Measurements from ENCODE around the gene FAM241A.
"Not testable (repeated sequence)": the region's sequence is repeated elsewhere in the genome, so short reads cannot be mapped to it uniquely, and the experiment has no call there.

Gene FAM241A

DNA sequence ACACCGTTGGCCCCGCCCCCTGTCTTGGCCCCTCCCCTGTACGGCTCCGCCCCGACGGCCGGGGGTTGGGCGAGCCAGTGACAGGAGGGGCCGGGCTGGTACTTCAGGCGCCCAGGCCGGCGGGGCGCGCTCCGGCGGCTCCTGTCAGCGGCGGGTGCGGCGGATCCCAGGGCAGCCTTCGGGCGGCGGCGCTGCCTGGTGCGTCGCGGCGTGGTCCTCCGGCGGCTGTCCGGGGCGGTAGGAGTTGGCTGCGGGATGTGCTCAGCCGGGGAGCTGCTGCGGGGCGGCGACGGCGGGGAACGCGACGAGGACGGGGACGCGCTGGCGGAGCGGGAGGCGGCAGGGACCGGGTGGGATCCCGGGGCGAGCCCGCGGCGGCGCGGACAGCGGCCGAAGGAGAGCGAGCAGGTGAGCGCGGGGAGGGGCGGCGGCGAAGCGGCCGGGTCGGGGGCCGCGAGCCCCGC, at the start of gene FAM241A:
FAM241A (plus strand) TSS at position 129 of the 464 bp plus-strand sequence; CDS start at position 256, 127 bp downstream.
- H3K9me3 Mint-ChIP-seq = no peaks in the 10 kb centered on the region
- H3K4me3 Mint-ChIP-seq = peak within 1 kb of the TSS; percentile 82
- CTCF ChIA-PET = interaction anchor here (1.0 kb wide), 1 partner anchor 44 kb away, joined by 3 read pairs; no protein-coding TSS in a partner anchor
- peaks cover 41% of the 10 kb centered on the region for H3K4me1 Mint-ChIP-seq
- no peaks in the 10 kb centered on the region for H3K27me3 Mint-ChIP-seq
- DNase-seq = peak; percentile 87
- no peaks in the 10 kb centered on the region for H3K36me3 Mint-ChIP-seq
- H3K27ac Mint-ChIP-seq = peak within 1 kb of the TSS; percentile 80

DNA sequence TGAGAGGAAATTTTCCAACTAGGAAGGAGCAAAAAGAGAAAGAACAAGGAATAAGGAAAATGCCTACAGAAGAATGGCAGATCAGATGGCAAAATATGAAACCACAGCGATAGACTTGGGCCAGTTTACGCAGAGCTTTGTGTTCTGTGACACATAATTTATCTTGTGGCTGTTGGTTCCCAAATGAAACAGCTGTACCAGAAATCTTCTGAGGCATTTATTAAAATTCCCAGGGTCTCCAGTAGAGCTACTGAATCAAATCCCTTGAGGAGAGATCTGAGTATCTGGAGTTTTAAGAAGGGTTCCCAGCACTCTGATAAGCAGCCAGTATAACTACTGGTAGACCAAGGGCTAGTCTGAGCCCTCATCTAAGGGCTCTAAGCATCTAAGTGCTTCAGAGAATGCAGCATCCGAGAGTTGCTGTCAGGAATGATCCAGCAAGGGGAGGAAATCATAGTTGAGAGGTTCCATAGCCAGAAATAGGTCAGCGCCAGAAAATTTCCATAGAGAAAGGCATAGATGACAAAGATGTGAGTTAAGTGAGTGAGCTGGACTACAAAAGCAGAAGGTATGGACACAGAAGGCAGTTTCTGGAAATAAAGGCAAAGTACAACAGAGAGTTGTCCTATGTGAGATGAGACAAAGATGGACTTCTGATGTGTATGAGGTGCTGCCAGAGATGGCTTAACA, 46.3 kb upstream of the FAM241A start:
- no peak overlapping the region for H3K27ac Mint-ChIP-seq
- no peaks in the 10 kb centered on the region for H3K36me3 Mint-ChIP-seq
- no peaks in the 10 kb centered on the region for H3K9me3 Mint-ChIP-seq
- DNase-seq = no peak
- H3K4me3 Mint-ChIP-seq = no peak overlapping the region
- H3K27me3 Mint-ChIP-seq = peaks cover 6% of the 10 kb centered on the region
- CTCF ChIA-PET = interaction anchor here (0.6 to 6.3 kb wide), 21 partner anchors 10 to 486 kb away, joined by 3 to 104 read pairs (median 5); partner anchors contain the start of genes AP1AR and NEUROG2
- peaks cover 2% of the 10 kb centered on the region for H3K4me1 Mint-ChIP-seq

DNA sequence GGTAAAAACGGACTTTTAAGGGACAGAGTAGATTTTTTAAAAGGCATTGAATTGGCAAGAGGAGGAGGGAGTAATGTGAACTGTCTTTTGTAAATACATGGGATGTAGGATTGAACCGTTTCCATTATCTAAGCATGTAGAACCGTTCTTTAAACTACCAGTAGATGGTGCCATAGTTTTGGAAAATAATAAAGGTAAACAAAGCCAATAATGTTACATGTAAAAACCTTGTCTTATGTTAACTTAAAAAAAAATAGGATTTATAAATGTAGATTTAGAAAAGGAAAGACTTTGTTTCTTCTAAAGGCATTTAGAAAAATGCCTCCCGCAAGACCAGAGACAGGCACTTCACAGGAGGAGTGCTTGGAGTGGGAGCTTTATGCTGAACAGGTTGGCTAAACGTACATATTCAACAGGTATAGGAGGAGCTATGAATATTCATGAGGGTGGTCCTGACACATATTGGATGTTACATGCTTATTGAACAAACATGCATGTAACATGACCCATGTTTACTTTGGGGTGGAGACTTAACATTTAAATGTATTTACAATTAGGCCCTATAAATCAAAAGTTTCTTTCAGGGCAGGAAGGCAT, 45.5 kb upstream of the FAM241A start:
- no peak overlapping the region for H3K4me3 Mint-ChIP-seq
- no peak overlapping the region for H3K27ac Mint-ChIP-seq
- H3K27me3 Mint-ChIP-seq = no peaks in the 10 kb centered on the region
- no peaks in the 10 kb centered on the region for H3K36me3 Mint-ChIP-seq
- DNase-seq = no peak
- CTCF ChIA-PET = interaction anchor here (0.7 to 6.3 kb wide), 28 partner anchors 10 to 425 kb away, joined by 3 to 104 read pairs (median 5); partner anchors contain the start of genes AP1AR and NEUROG2
- H3K9me3 Mint-ChIP-seq = no peaks in the 10 kb centered on the region
- peaks cover 2% of the 10 kb centered on the region for H3K4me1 Mint-ChIP-seq

DNA sequence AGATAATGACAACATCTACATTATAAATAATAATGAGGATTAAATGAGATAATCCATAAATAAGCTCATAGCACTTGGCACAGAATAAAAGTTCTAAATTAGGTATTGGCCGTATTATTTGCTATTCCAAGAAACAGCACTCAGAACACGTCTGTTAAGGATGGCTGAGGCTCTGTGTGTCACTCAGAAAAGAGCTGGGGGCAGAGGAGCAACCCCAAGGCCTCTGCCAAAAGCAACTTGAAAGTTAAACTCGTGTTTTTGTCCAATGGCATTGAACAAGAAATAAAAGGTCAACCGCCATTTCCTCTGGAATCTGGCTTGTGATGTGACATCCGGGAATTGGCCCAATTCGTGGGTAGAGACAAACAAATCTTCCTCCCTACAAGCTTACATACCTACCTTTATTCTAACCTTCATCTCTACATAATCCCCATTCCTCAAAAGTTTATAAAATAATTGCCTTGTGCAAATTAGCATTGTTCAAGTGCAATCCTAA, 42.3 kb upstream of the FAM241A start:
- Mint-ChIP-seq H3K36me3 (no peaks in the 10 kb centered on the region), H3K4me3 (no peak overlapping the region), H3K4me1 (peaks cover 2% of the 10 kb centered on the region), H3K27me3 (no peaks in the 10 kb centered on the region), H3K27ac (no peak overlapping the region), H3K9me3 (no peaks in the 10 kb centered on the region)
- no peak for DNase-seq
- CTCF ChIA-PET = interaction anchor here (0.9 to 6.3 kb wide), 4 partner anchors 19 to 159 kb away, joined by 3 to 104 read pairs (median 6); partner anchors contain the start of gene AP1AR

DNA sequence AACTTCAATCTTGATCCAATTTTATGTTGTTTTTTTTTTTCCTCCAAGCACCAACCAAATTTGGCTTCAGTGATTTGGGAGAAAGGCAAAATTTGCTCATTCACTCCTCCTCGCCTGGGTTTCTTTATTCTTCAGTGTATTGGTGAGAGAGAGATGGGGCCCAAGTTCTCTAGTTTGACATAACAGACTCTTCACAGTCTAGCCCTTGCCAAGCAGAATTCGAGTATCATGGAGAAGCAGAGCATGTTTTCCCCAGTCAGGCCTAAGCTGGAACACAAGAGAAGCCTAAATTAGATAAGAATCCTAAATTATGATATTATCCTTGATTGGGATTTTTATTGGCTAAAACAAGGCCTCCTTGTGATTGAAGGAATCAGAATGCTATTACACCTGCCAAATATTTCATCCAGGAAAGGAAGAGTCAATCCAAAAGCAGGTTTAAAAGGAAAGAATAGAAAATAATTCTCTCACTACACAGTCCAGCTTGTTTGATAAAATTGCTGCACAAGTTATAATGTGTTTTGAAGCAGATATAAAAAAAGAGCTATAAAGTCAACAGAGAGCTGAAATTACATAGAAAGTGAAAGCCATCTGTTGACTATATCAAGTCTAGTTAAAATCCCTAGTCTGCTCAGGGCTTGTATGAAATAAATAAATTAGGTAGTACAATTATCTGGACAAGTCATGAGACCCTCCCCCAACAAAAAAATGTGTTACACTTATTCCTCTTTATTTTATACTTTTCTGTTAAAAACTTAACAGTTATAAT, 39.9 kb upstream of the FAM241A start:
- Mint-ChIP-seq H3K27ac (no peak overlapping the region), H3K4me1 (peaks cover 12% of the 10 kb centered on the region), H3K4me3 (no peak overlapping the region), H3K36me3 (no peaks in the 10 kb centered on the region), H3K9me3 (no peaks in the 10 kb centered on the region), H3K27me3 (no peaks in the 10 kb centered on the region)
- CTCF ChIA-PET = interaction anchor here (1.1 to 1.3 kb wide), 2 partner anchors 129 to 130 kb away, joined by 3 to 4 read pairs; no protein-coding TSS in a partner anchor
- DNase-seq = no peak

DNA sequence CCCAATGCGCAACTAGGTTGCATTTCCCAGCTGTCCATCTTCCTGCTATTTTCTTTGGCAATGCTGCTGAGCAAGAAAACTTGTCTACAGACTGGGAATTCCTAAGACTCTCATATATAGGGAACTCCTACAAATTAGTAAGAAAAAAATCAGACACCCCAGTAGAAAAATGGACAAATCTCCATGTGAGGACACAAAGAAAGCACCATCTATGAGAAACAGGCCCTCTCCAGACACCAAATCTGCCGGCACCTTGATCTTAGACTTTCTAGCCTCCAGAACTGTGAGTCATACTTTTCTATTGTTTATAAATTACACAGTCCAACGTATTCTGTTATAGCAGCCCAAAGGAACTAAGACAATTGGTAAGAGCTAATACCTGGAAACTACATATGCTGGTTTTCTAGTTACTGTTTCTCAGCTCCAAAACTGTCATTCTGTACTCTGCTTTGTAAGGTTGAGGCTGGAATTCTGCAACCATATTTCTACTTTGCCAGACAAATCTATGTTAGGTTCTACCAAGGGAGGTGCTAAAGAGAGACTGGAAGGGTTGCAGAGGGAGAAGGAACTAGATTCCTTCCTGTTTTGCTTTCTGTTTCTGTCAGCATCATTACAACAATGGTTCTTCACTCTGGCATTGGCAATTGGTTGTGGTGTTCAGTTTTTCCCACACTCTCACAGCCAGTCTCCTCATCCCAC, 35.7 kb upstream of the FAM241A start:
- H3K27ac Mint-ChIP-seq = no peak overlapping the region
- DNase-seq = no peak

DNA sequence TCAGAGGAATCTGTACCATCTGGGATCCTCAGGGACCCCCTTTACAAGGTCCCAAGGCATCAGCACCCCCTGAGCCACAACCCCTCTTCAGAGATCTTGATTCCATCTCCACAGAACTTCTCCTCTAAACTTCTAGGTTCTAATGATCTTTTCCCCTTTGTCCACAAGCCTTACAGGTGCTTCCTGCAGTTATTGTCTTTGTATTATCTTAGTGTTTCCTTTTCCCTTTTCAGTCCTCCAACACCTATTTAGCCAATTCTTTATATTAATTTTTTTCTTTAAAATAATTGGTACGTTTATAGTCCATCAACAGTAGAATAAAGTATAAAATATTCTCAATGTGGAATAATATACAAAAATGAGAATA, 35.2 kb upstream of the FAM241A start:
- Mint-ChIP-seq H3K4me3 (no peak overlapping the region), H3K9me3 (no peaks in the 10 kb centered on the region), H3K36me3 (no peaks in the 10 kb centered on the region), H3K4me1 (peaks cover 10% of the 10 kb centered on the region), H3K27me3 (no peaks in the 10 kb centered on the region), H3K27ac (no peak overlapping the region)
- DNase-seq = no peak
- CTCF ChIA-PET = interaction anchor here (1.3 kb wide), 1 partner anchor 10 kb away, joined by 9 read pairs; no protein-coding TSS in a partner anchor

More for the DNA sequence above, 35.7 kb upstream of the FAM241A start:
- H3K4me1 Mint-ChIP-seq = peaks cover 10% of the 10 kb centered on the region
- H3K36me3 Mint-ChIP-seq = no peaks in the 10 kb centered on the region
- H3K9me3 Mint-ChIP-seq = no peaks in the 10 kb centered on the region
- H3K4me3 Mint-ChIP-seq = no peak overlapping the region
- CTCF ChIA-PET = interaction anchor here (1.0 to 1.3 kb wide), 2 partner anchors 10 kb away, joined by 3 to 9 read pairs; no protein-coding TSS in a partner anchor
- H3K27me3 Mint-ChIP-seq = no peaks in the 10 kb centered on the region

DNA sequence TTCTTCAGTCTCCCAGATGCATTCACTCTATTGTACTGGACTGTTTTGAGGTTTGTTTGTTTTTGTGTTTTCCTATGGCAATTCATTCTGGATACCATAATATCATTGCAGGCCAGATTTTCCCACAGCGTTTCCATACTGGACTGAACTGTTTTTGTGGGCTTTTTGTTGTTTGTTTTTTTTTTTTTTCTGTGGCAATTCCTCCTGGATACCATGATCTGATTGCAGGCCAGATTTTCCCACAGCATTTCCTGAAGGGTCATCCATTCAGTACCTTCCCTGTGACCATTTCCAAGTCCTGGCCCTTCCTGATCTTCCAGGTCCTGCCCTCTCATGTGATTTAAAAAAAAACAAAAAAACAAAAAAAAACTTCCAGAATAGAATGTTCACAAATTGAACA, 33.9 kb upstream of the FAM241A start:
- Mint-ChIP-seq H3K4me3 (no peak overlapping the region), H3K36me3 (no peaks in the 10 kb centered on the region), H3K9me3 (no peaks in the 10 kb centered on the region), H3K4me1 (peaks cover 10% of the 10 kb centered on the region), H3K27me3 (no peaks in the 10 kb centered on the region), H3K27ac (no peak overlapping the region)
- CTCF ChIA-PET = interaction anchor here (1.2 kb wide), 1 partner anchor 11 kb away, joined by 3 read pairs; no protein-coding TSS in a partner anchor
- no peak for DNase-seq

DNA sequence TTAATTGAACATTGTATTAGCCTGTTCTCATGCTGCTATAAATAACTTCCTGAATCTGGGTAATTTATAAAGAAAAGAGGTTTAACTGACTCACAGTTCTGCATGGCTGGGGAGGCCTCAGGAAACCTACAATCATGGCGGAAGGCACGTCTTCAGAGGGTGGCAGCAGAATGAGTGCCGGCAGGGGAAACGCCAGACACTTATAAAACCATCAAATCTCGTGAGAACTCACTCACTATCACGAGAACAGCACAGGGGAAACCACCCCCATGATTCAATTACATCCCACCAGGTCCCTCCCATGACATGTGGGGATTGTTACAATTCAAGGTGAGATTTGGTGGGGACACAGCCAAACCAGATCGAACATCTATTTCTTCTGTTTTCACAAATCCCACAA, 33.2 kb upstream of the FAM241A start:
- H3K27ac Mint-ChIP-seq, H3K9me3 Mint-ChIP-seq, H3K36me3 Mint-ChIP-seq, H3K4me3 Mint-ChIP-seq, DNase-seq, H3K4me1 Mint-ChIP-seq, H3K27me3 Mint-ChIP-seq: not testable (repeated sequence)
- CTCF ChIA-PET = interaction anchor here (1.0 kb wide), 1 partner anchor 13 kb away, joined by 4 read pairs; no protein-coding TSS in a partner anchor

DNA sequence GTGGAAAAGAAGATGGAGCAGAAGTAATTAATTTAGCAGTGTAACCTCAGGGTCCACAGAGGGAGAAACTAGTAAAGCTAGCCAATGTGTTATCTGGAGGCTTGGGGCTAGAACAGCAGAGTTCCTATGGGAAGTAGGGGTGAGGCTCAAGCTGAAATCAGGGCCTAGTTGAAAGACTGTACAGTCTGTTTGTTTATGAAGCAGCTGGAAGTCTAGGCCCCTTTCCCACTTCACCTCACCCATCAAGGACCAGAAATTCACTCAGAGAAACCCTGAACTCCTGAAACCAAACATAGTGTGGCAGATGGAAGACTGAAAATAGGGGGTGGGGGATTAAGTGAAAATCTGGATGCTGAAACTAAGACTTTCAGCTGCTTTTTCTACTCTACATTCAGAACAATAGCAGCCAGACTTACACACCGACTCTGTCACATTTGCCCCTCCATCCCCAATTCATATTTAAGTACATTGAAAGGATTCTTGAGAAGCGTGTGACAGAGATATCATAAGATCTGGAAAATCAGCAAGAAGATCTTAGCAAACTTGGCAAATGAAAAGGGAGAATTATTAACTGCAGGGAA, 32.6 kb upstream of the FAM241A start:
- Mint-ChIP-seq H3K36me3 (no peaks in the 10 kb centered on the region), H3K27me3 (no peaks in the 10 kb centered on the region), H3K9me3 (no peaks in the 10 kb centered on the region), H3K4me3 (no peak overlapping the region), H3K27ac (no peak overlapping the region), H3K4me1 (peaks cover 10% of the 10 kb centered on the region)
- CTCF ChIA-PET = interaction anchor here (0.7 to 1.0 kb wide), 2 partner anchors 13 to 14 kb away, joined by 3 to 4 read pairs; no protein-coding TSS in a partner anchor
- DNase-seq = no peak

DNA sequence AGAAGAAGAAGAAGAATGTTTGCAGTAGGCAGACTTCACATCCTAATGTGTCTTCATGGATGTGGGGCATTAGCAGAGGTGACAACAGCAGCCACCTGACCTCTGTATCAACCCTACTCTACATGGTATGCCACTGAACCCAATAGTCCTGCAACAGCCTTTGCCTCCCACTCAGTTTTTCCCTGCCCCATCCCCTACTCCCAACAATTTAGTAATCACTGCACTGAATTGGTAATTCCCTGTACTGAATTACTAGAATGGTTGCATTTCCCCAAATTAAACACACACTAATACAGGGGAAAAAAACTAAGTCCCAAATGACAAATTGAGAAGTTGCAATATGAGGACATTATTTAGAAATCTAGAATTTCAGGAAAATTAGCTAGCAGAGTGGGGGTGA, 31.4 kb upstream of the FAM241A start:
- CTCF ChIA-PET = no interaction called here
- no peak for DNase-seq
- peaks cover 13% of the 10 kb centered on the region for H3K4me1 Mint-ChIP-seq
- H3K9me3 Mint-ChIP-seq = no peaks in the 10 kb centered on the region
- no peaks in the 10 kb centered on the region for H3K36me3 Mint-ChIP-seq
- no peak overlapping the region for H3K4me3 Mint-ChIP-seq
- no peak overlapping the region for H3K27ac Mint-ChIP-seq
- H3K27me3 Mint-ChIP-seq = no peaks in the 10 kb centered on the region

DNA sequence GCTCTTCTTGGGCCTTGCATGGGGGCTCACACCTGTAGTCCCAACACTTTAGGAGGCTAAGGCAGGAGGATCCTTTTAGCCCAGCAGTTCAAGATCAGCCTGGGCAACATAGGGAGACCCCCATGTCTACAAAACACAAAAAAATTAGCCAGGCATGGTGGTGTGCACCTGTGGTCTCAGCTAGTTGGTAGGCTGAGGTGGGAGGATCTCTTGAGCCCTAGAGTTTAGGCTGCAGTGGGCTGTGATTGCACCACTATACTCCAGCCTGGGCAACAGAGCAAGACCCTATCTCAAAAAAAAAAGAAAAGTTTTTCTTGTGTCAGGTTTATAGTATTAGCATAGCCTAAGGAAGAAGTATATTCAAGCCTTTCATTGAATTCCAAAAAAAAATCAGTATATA, 30.8 kb upstream of the FAM241A start:
- Mint-ChIP-seq H3K27me3 (no peaks in the 10 kb centered on the region), H3K9me3 (peaks cover 2% of the 10 kb centered on the region), H3K36me3 (peaks cover 2% of the 10 kb centered on the region), H3K27ac (no peak overlapping the region), H3K4me3 (no peak overlapping the region), H3K4me1 (peaks cover 16% of the 10 kb centered on the region)
- CTCF ChIA-PET = no interaction called here
- no peak for DNase-seq

DNA sequence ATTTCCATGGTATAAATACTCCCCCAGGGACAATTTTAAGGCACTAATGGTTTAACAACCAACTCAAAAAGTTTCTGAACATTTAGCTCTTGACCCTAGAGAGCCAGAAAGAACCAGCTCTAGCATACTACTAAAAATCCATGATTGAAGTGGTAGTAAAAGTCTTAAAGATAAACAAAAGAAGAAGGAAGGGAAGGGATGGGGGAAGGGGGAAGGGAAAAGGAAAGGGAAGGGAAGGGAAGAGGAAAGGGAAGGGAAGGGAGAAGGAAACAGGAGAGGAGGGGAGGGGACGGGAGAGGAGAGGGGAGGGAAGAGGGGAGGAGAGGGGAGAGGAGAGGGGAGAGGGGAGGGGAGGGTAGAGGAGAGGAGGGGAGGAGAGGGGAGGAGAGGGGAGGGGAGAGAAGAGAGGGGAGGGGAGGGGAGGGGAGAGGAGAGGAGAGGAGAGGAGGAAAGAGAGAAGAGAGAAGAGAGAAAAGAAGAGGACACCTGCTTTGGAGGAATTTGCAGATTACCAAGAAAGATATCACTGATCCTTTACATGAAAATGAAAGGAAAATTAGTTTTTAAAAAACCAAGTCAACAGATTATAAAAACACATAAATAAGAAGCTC, 26.4 kb upstream of the FAM241A start:
- peaks cover 7% of the 10 kb centered on the region for H3K36me3 Mint-ChIP-seq
- no peak for DNase-seq
- peaks cover 2% of the 10 kb centered on the region for H3K27me3 Mint-ChIP-seq
- peaks cover 24% of the 10 kb centered on the region for H3K4me1 Mint-ChIP-seq
- CTCF ChIA-PET = interaction anchor here (0.6 to 1.6 kb wide), 8 partner anchors 10 to 1741 kb away, joined by 3 to 4 read pairs (median 3); no protein-coding TSS in a partner anchor
- H3K9me3 Mint-ChIP-seq = peaks cover 8% of the 10 kb centered on the region
- H3K27ac Mint-ChIP-seq = peak overlapping the region; percentile 90
- no peak overlapping the region for H3K4me3 Mint-ChIP-seq
